Kidney epithelial cell (primary cell): ENCODE results near the gene LRP1-AS. TPM values are rescaled to one million over a fixed set of nuclear protein-coding genes. Genes with fewer than 3 reads are reported as not detected.

Source experiments
- DNase-seq: peaks from one replicate; pipeline ENCODE4 v3.0.0-alpha.2; 2010; ENCODE audit warnings: low read depth
- H3K27me3 ChIP-seq: 2 replicates; pipeline ENCODE4 v1.6.0; 2011; ENCODE audit warnings: low read length; ENCODE audit not compliant: control insufficient read depth, insufficient read depth
- H3K36me3 ChIP-seq: 2 replicates; pipeline ENCODE4 v1.5.1; 2011; ENCODE audit warnings: low read length; ENCODE audit not compliant: control insufficient read depth, insufficient read depth
- H3K4me3 ChIP-seq: 2 replicates; pipeline ENCODE4 v1.5.1; 2011; ENCODE audit warnings: low read depth, mild to moderate bottlenecking, control low read depth, low read length
- total RNA-seq: library from RNA; depleted of rRNA; stranded (reverse); fragments of >200 nt; gene quantifications from 2 replicates; pipeline ENCODE4 v1.2.3, GENCODE V29; 2015
- TF ChIP-seq, protein P1 (sequence below): IDR thresholded peaks from 2 replicates; pipeline ENCODE4 v1.5.1; 2011; ENCODE audit warnings: mild to moderate bottlenecking, moderate library complexity, low read length, control low read depth, inconsistent platforms; ENCODE audit not compliant: insufficient read depth, poor library complexity, severe bottlenecking

LRP1-AS gene
- total RNA-seq, 1 donor from 2014 or later: not detected

DNA sequence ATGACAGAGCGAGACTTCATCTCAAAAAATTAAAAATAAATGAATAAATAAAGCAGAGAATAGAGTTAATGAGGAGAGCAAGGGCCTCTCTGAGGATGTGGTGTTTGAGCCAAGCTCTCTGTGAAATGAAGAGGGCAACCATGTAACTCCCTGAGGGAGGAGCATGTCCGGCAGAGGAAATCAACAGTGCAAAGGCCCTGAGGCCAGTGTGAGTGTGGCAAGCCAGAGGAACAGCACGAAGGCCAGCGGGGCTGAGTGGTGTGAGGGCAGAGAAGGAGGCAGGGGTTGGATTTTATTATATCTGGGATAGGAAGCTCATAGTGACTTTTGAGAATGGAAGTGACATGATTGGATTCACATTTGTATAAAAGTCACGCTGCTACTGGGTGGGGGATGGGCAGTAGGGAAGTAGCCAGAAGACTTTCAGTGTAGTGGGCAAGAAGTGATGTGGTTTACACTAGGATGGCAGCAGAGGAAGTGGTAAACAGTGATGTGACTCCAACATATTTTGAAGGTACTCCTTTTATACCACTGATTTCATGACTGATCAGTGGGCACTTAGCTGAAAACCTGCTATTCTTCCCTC is 10.3 kb upstream of the LRP1-AS start:
- no peak overlapping the region for H3K4me3 ChIP-seq
- H3K36me3 ChIP-seq: peaks cover 2% of the 10 kb centered on the region
- TF ChIP-seq, protein P1, sequence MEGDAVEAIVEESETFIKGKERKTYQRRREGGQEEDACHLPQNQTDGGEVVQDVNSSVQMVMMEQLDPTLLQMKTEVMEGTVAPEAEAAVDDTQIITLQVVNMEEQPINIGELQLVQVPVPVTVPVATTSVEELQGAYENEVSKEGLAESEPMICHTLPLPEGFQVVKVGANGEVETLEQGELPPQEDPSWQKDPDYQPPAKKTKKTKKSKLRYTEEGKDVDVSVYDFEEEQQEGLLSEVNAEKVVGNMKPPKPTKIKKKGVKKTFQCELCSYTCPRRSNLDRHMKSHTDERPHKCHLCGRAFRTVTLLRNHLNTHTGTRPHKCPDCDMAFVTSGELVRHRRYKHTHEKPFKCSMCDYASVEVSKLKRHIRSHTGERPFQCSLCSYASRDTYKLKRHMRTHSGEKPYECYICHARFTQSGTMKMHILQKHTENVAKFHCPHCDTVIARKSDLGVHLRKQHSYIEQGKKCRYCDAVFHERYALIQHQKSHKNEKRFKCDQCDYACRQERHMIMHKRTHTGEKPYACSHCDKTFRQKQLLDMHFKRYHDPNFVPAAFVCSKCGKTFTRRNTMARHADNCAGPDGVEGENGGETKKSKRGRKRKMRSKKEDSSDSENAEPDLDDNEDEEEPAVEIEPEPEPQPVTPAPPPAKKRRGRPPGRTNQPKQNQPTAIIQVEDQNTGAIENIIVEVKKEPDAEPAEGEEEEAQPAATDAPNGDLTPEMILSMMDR: no peak
- H3K27me3 ChIP-seq: no peaks in the 10 kb centered on the region
- DNase-seq: no peak

DNA sequence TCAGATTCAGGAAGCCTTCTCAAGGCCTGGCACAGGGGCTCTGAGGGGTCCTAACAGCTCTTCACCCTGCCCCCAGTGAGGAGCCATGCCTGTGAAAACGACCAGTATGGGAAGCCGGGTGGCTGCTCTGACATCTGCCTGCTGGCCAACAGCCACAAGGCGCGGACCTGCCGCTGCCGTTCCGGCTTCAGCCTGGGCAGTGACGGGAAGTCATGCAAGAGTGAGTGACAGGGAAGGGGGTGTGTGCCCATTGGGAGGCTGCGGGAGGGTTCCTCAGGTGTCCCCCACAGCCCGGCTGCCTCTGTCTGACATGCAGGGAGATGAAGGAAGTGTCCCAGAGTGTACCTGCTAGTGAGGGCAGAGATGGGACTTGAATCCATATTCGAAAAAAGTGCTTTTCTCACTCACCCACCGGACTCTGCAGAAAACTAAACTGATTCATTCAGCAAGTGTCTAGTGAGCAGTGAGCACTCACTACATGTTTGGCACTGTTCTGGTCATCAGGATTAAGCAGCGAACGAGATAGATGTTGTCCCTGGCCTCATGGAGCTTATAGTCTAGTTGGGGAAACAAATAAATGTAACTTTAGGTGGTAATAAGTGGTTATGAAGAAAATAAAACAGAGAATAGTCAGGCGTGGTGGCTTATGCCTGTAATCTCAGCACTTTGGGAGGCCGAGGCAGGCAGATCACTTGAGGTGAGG is 9.4 kb upstream of the LRP1-AS start:
- DNase-seq: no peak
- no peak overlapping the region for H3K4me3 ChIP-seq
- no peaks in the 10 kb centered on the region for H3K27me3 ChIP-seq
- TF ChIP-seq, protein P1: no peak
- peaks cover 1% of the 10 kb centered on the region for H3K36me3 ChIP-seq

DNA sequence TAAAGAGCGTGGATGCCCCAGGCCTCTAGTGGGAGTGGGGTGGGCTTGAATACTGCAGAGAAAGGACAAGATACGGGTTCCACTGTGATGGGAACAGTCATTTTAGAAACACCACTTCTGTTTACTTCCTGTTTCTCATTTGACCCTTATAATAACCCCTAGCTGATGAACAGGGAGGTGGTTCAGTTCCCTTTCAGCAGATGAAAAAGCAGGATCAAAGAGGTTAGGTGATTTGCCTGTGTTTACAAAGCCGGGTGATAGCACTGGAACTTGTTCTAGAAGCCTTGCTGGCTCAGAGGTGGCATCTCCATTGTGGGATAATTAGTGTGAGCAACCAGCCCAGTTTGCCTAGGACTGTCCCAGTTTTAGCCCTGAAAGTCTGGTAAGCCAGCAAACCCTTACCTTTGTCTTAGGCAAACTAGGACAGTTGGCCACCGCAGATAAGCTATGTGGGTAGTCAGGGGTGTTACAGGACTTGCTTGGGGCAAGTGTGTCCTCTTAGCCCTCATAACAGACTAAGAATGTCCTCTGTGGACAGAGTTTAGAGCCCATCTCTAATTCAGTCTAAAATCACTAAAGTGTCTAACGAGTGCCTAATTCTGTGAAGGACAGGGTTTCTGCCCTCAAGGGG is 7.5 kb upstream of the LRP1-AS start:
- TF ChIP-seq, protein P1: no peak
- no peak for DNase-seq
- H3K4me3 ChIP-seq: no peak overlapping the region
- H3K36me3 ChIP-seq: no peaks in the 10 kb centered on the region
- H3K27me3 ChIP-seq: no peaks in the 10 kb centered on the region

DNA sequence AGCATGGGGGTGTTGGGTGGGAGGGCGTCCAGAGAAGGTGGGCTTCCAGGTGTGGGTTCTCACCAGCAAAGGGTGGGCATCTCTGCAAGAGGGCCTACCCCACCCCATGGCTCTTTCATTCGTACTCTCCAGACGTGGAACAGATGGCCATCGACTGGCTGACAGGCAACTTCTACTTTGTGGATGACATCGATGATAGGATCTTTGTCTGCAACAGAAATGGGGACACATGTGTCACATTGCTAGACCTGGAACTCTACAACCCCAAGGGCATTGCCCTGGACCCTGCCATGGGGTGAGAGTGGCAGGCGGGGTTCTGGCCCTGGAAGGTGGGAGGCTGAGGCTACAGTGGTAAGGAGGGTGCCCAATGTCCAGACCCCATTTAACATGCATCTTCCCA is 6.7 kb upstream of the LRP1-AS start:
- no peak for DNase-seq
- TF ChIP-seq, protein P1: no peak
- H3K27me3 ChIP-seq: no peaks in the 10 kb centered on the region
- H3K36me3 ChIP-seq: no peaks in the 10 kb centered on the region
- H3K4me3 ChIP-seq: no peak overlapping the region

DNA sequence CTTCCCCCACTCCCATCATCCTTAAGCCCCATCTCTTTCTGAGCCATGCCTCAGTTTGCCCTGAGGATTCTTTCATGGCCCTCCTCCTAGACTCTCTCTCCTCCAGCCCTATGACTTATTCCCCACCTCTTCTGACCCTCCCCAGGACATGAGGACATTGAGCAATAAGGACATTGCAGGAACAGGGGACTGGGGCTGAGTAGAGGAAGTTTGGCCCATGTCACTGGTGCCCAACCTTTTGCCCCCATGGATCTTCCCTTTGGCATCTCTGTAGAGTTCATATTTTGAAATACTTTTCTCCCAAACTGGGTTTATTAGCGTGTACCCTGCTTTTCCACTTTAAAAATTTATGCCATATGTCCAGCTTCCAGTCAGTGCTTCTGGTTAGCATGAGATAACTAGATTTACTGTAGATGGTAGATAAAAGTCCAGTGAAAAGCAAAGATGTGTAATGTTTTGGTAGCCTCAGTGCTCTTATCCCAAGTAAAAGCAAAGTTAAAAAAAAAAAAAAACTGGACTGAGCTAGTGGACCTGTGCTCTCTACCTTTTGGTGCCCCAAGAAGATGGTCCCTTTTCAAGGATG is 6.1 kb upstream of the LRP1-AS start:
- Histone ChIP-seq H3K36me3 (no peaks in the 10 kb centered on the region), H3K4me3 (no peak overlapping the region), H3K27me3 (no peaks in the 10 kb centered on the region)
- no peak for DNase-seq
- TF ChIP-seq, protein P1: no peak
